ENCODE measurements around the gene PEX11A. TPM values are rescaled to one million over a fixed set of nuclear protein-coding genes. Genes with fewer than 3 reads are reported as not detected.

The PEX11A gene
- 1 to 10 TPM; 2.9 to 3.5 TPM for total RNA-seq
- 2.8 TPM for polyA plus RNA-seq

- peak within 1 kb of the TSS; percentile 84 to 97 (median 90) for H3K4me3 Mint-ChIP-seq
- H3K36me3 ChIP-seq (ENCODE audit: insufficient read depth, low read length): no peaks in the 10 kb centered on the region
- peak within 1 kb of the TSS; percentile 97 for H3K4me3 ChIP-seq (ENCODE audit: low read length)
- peaks cover 1 to 12% (median 2%) of the 10 kb centered on the region in 3 donors for H3K36me3 Mint-ChIP-seq
- CTCF ChIA-PET: no interaction called here
- H3K9me3 Mint-ChIP-seq: no peaks in the 10 kb centered on the region
- peaks cover 13 to 19% (median 15%) of the 10 kb centered on the region in 3 donors for H3K4me1 Mint-ChIP-seq
- peak; percentile 56 to 82 (median 68) for DNase-seq
- H3K27me3 ChIP-seq (ENCODE audit: insufficient read depth, low read length, poor library complexity, severe bottlenecking): no peaks in the 10 kb centered on the region
- POLR2A ChIA-PET: no interaction called here
- peaks cover 12% of the 10 kb centered on the region for H3K4me1 ChIP-seq (ENCODE audit: insufficient read depth, low read length)
- H3K9me3 ChIP-seq (ENCODE audit: low read length): no peaks in the 10 kb centered on the region
- peak within 1 kb of the TSS; percentile 76 to 93 (median 86) for H3K27ac Mint-ChIP-seq
- peak within 1 kb of the TSS; percentile 39 for H3K27ac ChIP-seq (ENCODE audit: low read depth, low read length)
- H3K27me3 Mint-ChIP-seq: no peaks in the 10 kb centered on the region
Measured at GRCh38 chr15:89690276-89691218, at the start of gene PEX11A, which contains the start of gene WDR93. PEX11A (minus strand) TSS chr15:89690754; CDS start chr15:89690632, 122 bp downstream. WDR93 (plus strand) TSS chr15:89690811; CDS start chr15:89701747, 10,936 bp downstream.

- ChIA-PET POLR2A (no interaction called here), CTCF (interaction anchor here (0.6 to 3.8 kb wide), 13 partner anchors 10 to 290 kb away, joined by 3 to 38 read pairs (median 3); partner anchors contain the start of gene MESP1)
- no peaks in the 10 kb centered on the region for H3K9me3 Mint-ChIP-seq
- H3K27ac Mint-ChIP-seq: no peak overlapping the region
- no peaks in the 10 kb centered on the region for H3K4me1 ChIP-seq (ENCODE audit: insufficient read depth, low read length)
- peaks cover 10 to 25% of the 10 kb centered on the region in 2 donors for H3K27me3 Mint-ChIP-seq
- H3K4me1 Mint-ChIP-seq: peaks cover 2 to 4% (median 3%) of the 10 kb centered on the region in 3 donors
- no peaks in the 10 kb centered on the region for H3K9me3 ChIP-seq (ENCODE audit: low read length)
- no peak overlapping the region for H3K27ac ChIP-seq (ENCODE audit: low read depth, low read length)
- H3K4me3 Mint-ChIP-seq: peak overlapping the region in 3 of 7 donors; percentile 43 to 62 (median 58)
- no peaks in the 10 kb centered on the region for H3K36me3 Mint-ChIP-seq
- DNase-seq: peak in 4 of 5 donors; percentile 42 to 60 (median 60)
- H3K27me3 ChIP-seq (ENCODE audit: insufficient read depth, low read length, poor library complexity, severe bottlenecking): no peaks in the 10 kb centered on the region
- no peaks in the 10 kb centered on the region for H3K36me3 ChIP-seq (ENCODE audit: insufficient read depth, low read length)
- H3K4me3 ChIP-seq (ENCODE audit: low read length): no peak overlapping the region
Measured at GRCh38 chr15:89740137-89740536, 49.6 kb upstream of the PEX11A start.

GRCh38 chr15:89735773-89736172 is 45.2 kb upstream of the PEX11A start:
- H3K9me3 ChIP-seq (ENCODE audit: low read length): no peaks in the 10 kb centered on the region
- no peak overlapping the region for H3K4me3 ChIP-seq (ENCODE audit: low read length)
- no peaks in the 10 kb centered on the region for H3K27me3 ChIP-seq (ENCODE audit: insufficient read depth, low read length, poor library complexity, severe bottlenecking)
- ChIA-PET POLR2A (no interaction called here), CTCF (no interaction called here)
- H3K4me1 ChIP-seq (ENCODE audit: insufficient read depth, low read length): no peaks in the 10 kb centered on the region
- no peak for DNase-seq
- no peak overlapping the region for H3K27ac ChIP-seq (ENCODE audit: low read depth, low read length)
- Mint-ChIP-seq H3K4me1 (peaks cover 2 to 4% (median 3%) of the 10 kb centered on the region in 3 donors), H3K27me3 (peaks cover 22 to 53% of the 10 kb centered on the region in 2 donors), H3K9me3 (no peaks in the 10 kb centered on the region), H3K36me3 (no peaks in the 10 kb centered on the region), H3K27ac (no peak overlapping the region), H3K4me3 (no peak overlapping the region)
- no peaks in the 10 kb centered on the region for H3K36me3 ChIP-seq (ENCODE audit: insufficient read depth, low read length)

- no peak for DNase-seq
- H3K27ac Mint-ChIP-seq: peak overlapping the region in 1 of 8 donors; percentile 68
- H3K27me3 Mint-ChIP-seq: peaks cover 22 to 48% of the 10 kb centered on the region in 2 donors
- H3K36me3 ChIP-seq (ENCODE audit: insufficient read depth, low read length): no peaks in the 10 kb centered on the region
- no peaks in the 10 kb centered on the region for H3K36me3 Mint-ChIP-seq
- ChIA-PET CTCF (no interaction called here), POLR2A (no interaction called here)
- no peaks in the 10 kb centered on the region for H3K4me1 ChIP-seq (ENCODE audit: insufficient read depth, low read length)
- H3K4me1 Mint-ChIP-seq: no peaks in the 10 kb centered on the region
- H3K9me3 Mint-ChIP-seq: no peaks in the 10 kb centered on the region
- no peaks in the 10 kb centered on the region for H3K27me3 ChIP-seq (ENCODE audit: insufficient read depth, low read length, poor library complexity, severe bottlenecking)
- H3K9me3 ChIP-seq (ENCODE audit: low read length): no peaks in the 10 kb centered on the region
- no peak overlapping the region for H3K4me3 ChIP-seq (ENCODE audit: low read length)
- no peak overlapping the region for H3K4me3 Mint-ChIP-seq
- H3K27ac ChIP-seq (ENCODE audit: low read depth, low read length): no peak overlapping the region
Measured at GRCh38 chr15:89732451-89733172, 42.1 kb upstream of the PEX11A start.

GRCh38 chr15:89731275-89731674 is 40.7 kb upstream of the PEX11A start:
- no peak overlapping the region for H3K4me3 ChIP-seq (ENCODE audit: low read length)
- DNase-seq: no peak
- H3K4me1 ChIP-seq (ENCODE audit: insufficient read depth, low read length): no peaks in the 10 kb centered on the region
- no peak overlapping the region for H3K4me3 Mint-ChIP-seq
- POLR2A ChIA-PET: no interaction called here
- no peaks in the 10 kb centered on the region for H3K4me1 Mint-ChIP-seq
- no peak overlapping the region for H3K27ac Mint-ChIP-seq
- H3K27me3 Mint-ChIP-seq: peaks cover 19 to 39% of the 10 kb centered on the region in 2 donors
- no peaks in the 10 kb centered on the region for H3K9me3 ChIP-seq (ENCODE audit: low read length)
- no peaks in the 10 kb centered on the region for H3K36me3 ChIP-seq (ENCODE audit: insufficient read depth, low read length)
- CTCF ChIA-PET: interaction anchor here (1.0 to 1.1 kb wide), 2 partner anchors 19 to 271 kb away, joined by 3 read pairs; no protein-coding TSS in a partner anchor
- no peak overlapping the region for H3K27ac ChIP-seq (ENCODE audit: low read depth, low read length)
- no peaks in the 10 kb centered on the region for H3K36me3 Mint-ChIP-seq
- no peaks in the 10 kb centered on the region for H3K9me3 Mint-ChIP-seq
- H3K27me3 ChIP-seq (ENCODE audit: insufficient read depth, low read length, poor library complexity, severe bottlenecking): no peaks in the 10 kb centered on the region

- Mint-ChIP-seq H3K36me3 (peaks cover 0 to 3% (median 0%) of the 10 kb centered on the region in 3 donors), H3K4me3 (no peak overlapping the region), H3K27me3 (peaks cover 9 to 26% of the 10 kb centered on the region in 2 donors), H3K4me1 (no peaks in the 10 kb centered on the region), H3K9me3 (peaks cover 2 to 7% (median 4%) of the 10 kb centered on the region in 5 donors), H3K27ac (no peak overlapping the region)
- no peaks in the 10 kb centered on the region for H3K27me3 ChIP-seq (ENCODE audit: insufficient read depth, low read length, poor library complexity, severe bottlenecking)
- no peaks in the 10 kb centered on the region for H3K4me1 ChIP-seq (ENCODE audit: insufficient read depth, low read length)
- H3K9me3 ChIP-seq (ENCODE audit: low read length): no peaks in the 10 kb centered on the region
- no peak for DNase-seq
- H3K27ac ChIP-seq (ENCODE audit: low read depth, low read length): no peak overlapping the region
- POLR2A ChIA-PET: no interaction called here
- H3K4me3 ChIP-seq (ENCODE audit: low read length): no peak overlapping the region
- no peaks in the 10 kb centered on the region for H3K36me3 ChIP-seq (ENCODE audit: insufficient read depth, low read length)
- CTCF ChIA-PET: interaction anchor here (2.1 kb wide), 1 partner anchor 12 kb away, joined by 8 read pairs; no protein-coding TSS in a partner anchor
Measured at GRCh38 chr15:89728254-89728653, 37.7 kb upstream of the PEX11A start.

GRCh38 chr15:89725064-89725463 is 34.5 kb upstream of the PEX11A start:
- CTCF ChIA-PET: no interaction called here
- Mint-ChIP-seq H3K4me1 (no peaks in the 10 kb centered on the region), H3K9me3 (peaks cover 2 to 7% (median 4%) of the 10 kb centered on the region in 5 donors), H3K4me3 (no peak overlapping the region), H3K36me3 (peaks cover 0 to 3% (median 0%) of the 10 kb centered on the region in 3 donors), H3K27me3 (peaks cover 10 to 37% of the 10 kb centered on the region in 2 donors), H3K27ac (no peak overlapping the region)
- Histone ChIP-seq H3K9me3 (ENCODE audit: low read length) (no peaks in the 10 kb centered on the region), H3K36me3 (ENCODE audit: insufficient read depth, low read length) (no peaks in the 10 kb centered on the region), H3K4me3 (ENCODE audit: low read length) (no peak overlapping the region), H3K4me1 (ENCODE audit: insufficient read depth, low read length) (no peaks in the 10 kb centered on the region), H3K27me3 (ENCODE audit: insufficient read depth, low read length, poor library complexity, severe bottlenecking) (no peaks in the 10 kb centered on the region), H3K27ac (ENCODE audit: low read depth, low read length) (no peak overlapping the region)
- DNase-seq: no peak
- POLR2A ChIA-PET: no interaction called here
